ENCODE results near the gene BANF1. TPM values are rescaled to one million over a fixed set of nuclear protein-coding genes. Genes with fewer than 3 reads are reported as not detected.
A peak's percentile ranks its signal among the peaks of the same experiment; 100 is the strongest.

The BANF1 gene
- total RNA-seq (35.7 TPM), polyA plus RNA-seq (ENCODE audit: insufficient read depth in 1 of 8, insufficient read length in 8 of 8, low replicate concordance in 1 of 8) (100 to 1,000 TPM; 220 to 264 (median 246) TPM)
- long read RNA-seq, donor 1, transcript BANF1-201 (3 exons, 1,155 nt) = major isoform, 52 of 69 reads
- long read RNA-seq, donor 1, partial matches to known transcripts = 12 of 69 reads
- long read RNA-seq, donor 1, other reads (novel, unspliced or antisense) = 0 of 69 reads
- long read RNA-seq, donor 2, transcript BANF1-201 (3 exons, 1,155 nt) = major isoform, 9 of 11 reads
- long read RNA-seq, donor 2, partial matches to known transcripts = 0 of 11 reads
- long read RNA-seq, donor 2, other reads (novel, unspliced or antisense) = 0 of 11 reads
- long read RNA-seq, donor 3, transcript BANF1-202 (3 exons, 946 nt) = minor isoform, 9 of 130 reads
- long read RNA-seq, donor 3, transcript BANF1-201 (3 exons, 1,155 nt) = major isoform, 102 of 130 reads
- long read RNA-seq, donor 3, partial matches to known transcripts = 11 of 130 reads
- long read RNA-seq, donor 3, other reads (novel, unspliced or antisense) = 0 of 130 reads
- long read RNA-seq, donor 4, transcript BANF1-202 (3 exons, 946 nt) = minor isoform, 7 of 74 reads
- long read RNA-seq, donor 4, transcript BANF1-201 (3 exons, 1,155 nt) = major isoform, 57 of 74 reads
- long read RNA-seq, donor 4, partial matches to known transcripts = 8 of 74 reads
- long read RNA-seq, donor 4, other reads (novel, unspliced or antisense) = 0 of 74 reads
- long read RNA-seq, donor 5, transcript BANF1-201 (3 exons, 1,155 nt) = major isoform, 266 of 327 reads
- long read RNA-seq, donor 5, transcript BANF1-208 (3 exons, 1,135 nt) = minor isoform, 8 of 327 reads
- long read RNA-seq, donor 5, transcript BANF1-202 (3 exons, 946 nt) = minor isoform, 19 of 327 reads
- long read RNA-seq, donor 5, partial matches to known transcripts = 30 of 327 reads
- long read RNA-seq, donor 5, other reads (novel, unspliced or antisense) = 0 of 327 reads
- long read RNA-seq, donor 6, transcript BANF1-201 (3 exons, 1,155 nt) = major isoform, 211 of 271 reads
- long read RNA-seq, donor 6, transcript BANF1-202 (3 exons, 946 nt) = minor isoform, 24 of 271 reads
- long read RNA-seq, donor 6, partial matches to known transcripts = 32 of 271 reads
- long read RNA-seq, donor 6, other reads (novel, unspliced or antisense) = 0 of 271 reads
- long read RNA-seq, donor 7, transcript BANF1-208 (3 exons, 1,135 nt) = minor isoform, 7 of 182 reads
- long read RNA-seq, donor 7, transcript BANF1-202 (3 exons, 946 nt) = minor isoform, 13 of 182 reads
- long read RNA-seq, donor 7, transcript BANF1-201 (3 exons, 1,155 nt) = major isoform, 135 of 182 reads
- long read RNA-seq, donor 7, partial matches to known transcripts = 23 of 182 reads
- long read RNA-seq, donor 7, other reads (novel, unspliced or antisense) = 0 of 182 reads
- long read RNA-seq, donor 8, transcript BANF1-202 (3 exons, 946 nt) = minor isoform, 17 of 144 reads
- long read RNA-seq, donor 8, transcript BANF1-201 (3 exons, 1,155 nt) = major isoform, 105 of 144 reads
- long read RNA-seq, donor 8, partial matches to known transcripts = 16 of 144 reads
- long read RNA-seq, donor 8, other reads (novel, unspliced or antisense) = 0 of 144 reads
- long read RNA-seq, donor 9, transcript BANF1-201 (3 exons, 1,155 nt) = major isoform, 108 of 146 reads
- long read RNA-seq, donor 9, transcript BANF1-202 (3 exons, 946 nt) = minor isoform, 7 of 146 reads
- long read RNA-seq, donor 9, partial matches to known transcripts = 29 of 146 reads
- long read RNA-seq, donor 9, other reads (novel, unspliced or antisense) = 0 of 146 reads
- long read RNA-seq, donor 10, transcript BANF1-208 (3 exons, 1,135 nt) = minor isoform, 5 of 170 reads
- long read RNA-seq, donor 10, transcript BANF1-202 (3 exons, 946 nt) = minor isoform, 8 of 170 reads
- long read RNA-seq, donor 10, transcript BANF1-201 (3 exons, 1,155 nt) = major isoform, 140 of 170 reads
- long read RNA-seq, donor 10, partial matches to known transcripts = 16 of 170 reads
- long read RNA-seq, donor 10, other reads (novel, unspliced or antisense) = 0 of 170 reads
- long read RNA-seq, donor 11, transcript BANF1-201 (3 exons, 1,155 nt) = major isoform, 117 of 147 reads
- long read RNA-seq, donor 11, transcript BANF1-202 (3 exons, 946 nt) = minor isoform, 12 of 147 reads
- long read RNA-seq, donor 11, partial matches to known transcripts = 13 of 147 reads
- long read RNA-seq, donor 11, other reads (novel, unspliced or antisense) = 0 of 147 reads

- no peaks in the 10 kb centered on the region for H3K27me3 ChIP-seq (ENCODE audit: control insufficient read depth, insufficient read depth, low read length)
- WGBS (ENCODE audit: insufficient coverage) = under 1% methylated on average over 55 of the region's 55 CpGs
- DNase-seq = peak; percentile 99
- no peaks in the 10 kb centered on the region for H3K9me3 ChIP-seq (replicated peaks; ENCODE audit: control insufficient read depth, low read depth, low read length)
- peak within 1 kb of the TSS; percentile 88 for H3K4me3 ChIP-seq (ENCODE audit: low read length)
- H3K36me3 ChIP-seq (ENCODE audit: control insufficient read depth, insufficient read depth, low read length) = peaks cover 53% of the 10 kb centered on the region
- H3K27ac ChIP-seq (ENCODE audit: low read length) = peak within 1 kb of the TSS; percentile 99
- H3K4me1 ChIP-seq (ENCODE audit: control insufficient read depth, insufficient read depth, low read length) = peaks cover 18% of the 10 kb centered on the region
These were observed at the start of gene BANF1, which contains the start of gene EIF1AD for GRCh38 chr11:66001942-66002647. BANF1 (plus strand) TSS chr11:66002503; CDS start chr11:66003251, 748 bp downstream. EIF1AD (minus strand) TSS chr11:66002157; CDS start chr11:66000389, 1,768 bp downstream.

- Histone ChIP-seq H3K4me1 (ENCODE audit: control insufficient read depth, insufficient read depth, low read length) (no peaks in the 10 kb centered on the region), H3K9me3 (replicated peaks; ENCODE audit: control insufficient read depth, low read depth, low read length) (no peaks in the 10 kb centered on the region), H3K36me3 (ENCODE audit: control insufficient read depth, insufficient read depth, low read length) (no peaks in the 10 kb centered on the region), H3K4me3 (ENCODE audit: low read length) (no peak overlapping the region), H3K27me3 (ENCODE audit: control insufficient read depth, insufficient read depth, low read length) (no peaks in the 10 kb centered on the region), H3K27ac (ENCODE audit: low read length) (no peak overlapping the region)
- no peak for DNase-seq
- WGBS (ENCODE audit: insufficient coverage) = 87% methylated on average over 16 of the region's 20 CpGs
These were observed 48.8 kb upstream of the BANF1 start for GRCh38 chr11:65953471-65953870.

- WGBS (ENCODE audit: insufficient coverage) = 69% methylated on average over 3 of the region's 8 CpGs
- no peaks in the 10 kb centered on the region for H3K36me3 ChIP-seq (ENCODE audit: control insufficient read depth, insufficient read depth, low read length)
- no peak for DNase-seq
- no peak overlapping the region for H3K4me3 ChIP-seq (ENCODE audit: low read length)
- no peaks in the 10 kb centered on the region for H3K27me3 ChIP-seq (ENCODE audit: control insufficient read depth, insufficient read depth, low read length)
- no peaks in the 10 kb centered on the region for H3K4me1 ChIP-seq (ENCODE audit: control insufficient read depth, insufficient read depth, low read length)
- H3K9me3 ChIP-seq (replicated peaks; ENCODE audit: control insufficient read depth, low read depth, low read length) = no peaks in the 10 kb centered on the region
- no peak overlapping the region for H3K27ac ChIP-seq (ENCODE audit: low read length)
These were observed 47.5 kb upstream of the BANF1 start for GRCh38 chr11:65954771-65955170.

GRCh38 chr11:65958291-65958690, 44.0 kb upstream of the BANF1 start:
- H3K27me3 ChIP-seq (ENCODE audit: control insufficient read depth, insufficient read depth, low read length) = no peaks in the 10 kb centered on the region
- no peaks in the 10 kb centered on the region for H3K36me3 ChIP-seq (ENCODE audit: control insufficient read depth, insufficient read depth, low read length)
- DNase-seq = no peak
- no peak overlapping the region for H3K4me3 ChIP-seq (ENCODE audit: low read length)
- H3K27ac ChIP-seq (ENCODE audit: low read length) = no peak overlapping the region
- no peaks in the 10 kb centered on the region for H3K9me3 ChIP-seq (replicated peaks; ENCODE audit: control insufficient read depth, low read depth, low read length)
- H3K4me1 ChIP-seq (ENCODE audit: control insufficient read depth, insufficient read depth, low read length) = peaks cover 18% of the 10 kb centered on the region
- WGBS (ENCODE audit: insufficient coverage) = 29% methylated on average over 1 of the region's 4 CpGs

- Histone ChIP-seq H3K36me3 (ENCODE audit: control insufficient read depth, insufficient read depth, low read length) (peaks cover 4% of the 10 kb centered on the region), H3K4me3 (ENCODE audit: low read length) (no peak overlapping the region), H3K4me1 (ENCODE audit: control insufficient read depth, insufficient read depth, low read length) (peaks cover 18% of the 10 kb centered on the region), H3K27me3 (ENCODE audit: control insufficient read depth, insufficient read depth, low read length) (no peaks in the 10 kb centered on the region), H3K27ac (ENCODE audit: low read length) (no peak overlapping the region), H3K9me3 (replicated peaks; ENCODE audit: control insufficient read depth, low read depth, low read length) (no peaks in the 10 kb centered on the region)
- WGBS (ENCODE audit: insufficient coverage) = 77% methylated on average over 11 of the region's 17 CpGs
- no peak for DNase-seq
These were observed 43.4 kb upstream of the BANF1 start for GRCh38 chr11:65958774-65959420.

GRCh38 chr11:65960824-65961266, 41.5 kb upstream of the BANF1 start:
- H3K27ac ChIP-seq (ENCODE audit: low read length) = peak overlapping the region; percentile 97
- 66% methylated on average over 7 of the region's 16 CpGs for WGBS (ENCODE audit: insufficient coverage)
- peak overlapping the region; percentile 92 for H3K4me3 ChIP-seq (ENCODE audit: low read length)
- H3K36me3 ChIP-seq (ENCODE audit: control insufficient read depth, insufficient read depth, low read length) = peaks cover 23% of the 10 kb centered on the region
- no peak for DNase-seq
- H3K27me3 ChIP-seq (ENCODE audit: control insufficient read depth, insufficient read depth, low read length) = no peaks in the 10 kb centered on the region
- peaks cover 18% of the 10 kb centered on the region for H3K4me1 ChIP-seq (ENCODE audit: control insufficient read depth, insufficient read depth, low read length)
- H3K9me3 ChIP-seq (replicated peaks; ENCODE audit: control insufficient read depth, low read depth, low read length) = no peaks in the 10 kb centered on the region

GRCh38 chr11:65961267-65962140, 40.8 kb upstream of the BANF1 start, which contains the start of gene SART1:
SART1 (plus strand) TSS chr11:65961734; CDS start chr11:65961781, 47 bp downstream.
- Histone ChIP-seq H3K4me1 (ENCODE audit: control insufficient read depth, insufficient read depth, low read length) (peaks cover 18% of the 10 kb centered on the region), H3K9me3 (replicated peaks; ENCODE audit: control insufficient read depth, low read depth, low read length) (no peaks in the 10 kb centered on the region), H3K27ac (ENCODE audit: low read length) (peak within 1 kb of the TSS; percentile 97), H3K27me3 (ENCODE audit: control insufficient read depth, insufficient read depth, low read length) (no peaks in the 10 kb centered on the region), H3K4me3 (ENCODE audit: low read length) (peak within 1 kb of the TSS; percentile 92), H3K36me3 (ENCODE audit: control insufficient read depth, insufficient read depth, low read length) (peaks cover 30% of the 10 kb centered on the region)
- peak; percentile 100 for DNase-seq
- under 1% methylated on average over 94 of the region's 97 CpGs for WGBS (ENCODE audit: insufficient coverage)

Data from muscle of leg (tissue), 16 donors.